Osteocyte (in vitro differentiated cells): Measurements from ENCODE around the gene RNASE7. TPM values are rescaled to one million over a fixed set of nuclear protein-coding genes. Genes with fewer than 3 reads are reported as not detected.
"Not testable (repeated sequence)": the region's sequence is repeated elsewhere in the genome, so short reads cannot be mapped to it uniquely, and the experiment has no call there.

Experiments
- DNase-seq: peaks from one replicate; pipeline ENCODE4 v3.0.0; 2021; ENCODE audit warnings: mixed read lengths; ENCODE audit not compliant: unreplicated experiment; ENCODE audit errors: extremely low spot score
- H3K27ac Mint-ChIP-seq: one replicate; pipeline ENCODE4 v1.8.0; 2021; ENCODE audit warnings: mild to moderate bottlenecking, mixed read lengths; ENCODE audit not compliant: unreplicated experiment
- H3K27me3 Mint-ChIP-seq: one replicate; pipeline ENCODE4 v1.8.0; 2021; ENCODE audit warnings: mixed read lengths; ENCODE audit not compliant: unreplicated experiment
- H3K36me3 Mint-ChIP-seq: one replicate; pipeline ENCODE4 v1.8.0; 2021; ENCODE audit warnings: mixed read lengths; ENCODE audit not compliant: unreplicated experiment
- H3K4me1 Mint-ChIP-seq: one replicate; pipeline ENCODE4 v1.8.0; 2021; ENCODE audit warnings: mixed read lengths; ENCODE audit not compliant: unreplicated experiment
- H3K4me3 Mint-ChIP-seq: one replicate; pipeline ENCODE4 v1.8.0; 2021; ENCODE audit warnings: mild to moderate bottlenecking, moderate library complexity, mixed read lengths; ENCODE audit not compliant: unreplicated experiment
- H3K9me3 Mint-ChIP-seq: one replicate; pipeline ENCODE4 v1.8.0; 2021; ENCODE audit warnings: mixed read lengths; ENCODE audit not compliant: unreplicated experiment
- total RNA-seq: library from RNA; stranded (reverse); gene quantifications from 2 replicates; pipeline ENCODE4 v1.2.1, GENCODE V29; 2021
- TF ChIP-seq, protein P1 (sequence below): fragments of 200-600 bp; sonication (generic); IDR thresholded peaks from 2 replicates; pipeline ENCODE4 v1.5.0; 2021; ENCODE audit warnings: antibody characterized with exemption, mild to moderate bottlenecking, moderate library complexity

The RNASE7 gene
- total RNA-seq, 1 donor from 2014 or later, result not detected

DNA sequence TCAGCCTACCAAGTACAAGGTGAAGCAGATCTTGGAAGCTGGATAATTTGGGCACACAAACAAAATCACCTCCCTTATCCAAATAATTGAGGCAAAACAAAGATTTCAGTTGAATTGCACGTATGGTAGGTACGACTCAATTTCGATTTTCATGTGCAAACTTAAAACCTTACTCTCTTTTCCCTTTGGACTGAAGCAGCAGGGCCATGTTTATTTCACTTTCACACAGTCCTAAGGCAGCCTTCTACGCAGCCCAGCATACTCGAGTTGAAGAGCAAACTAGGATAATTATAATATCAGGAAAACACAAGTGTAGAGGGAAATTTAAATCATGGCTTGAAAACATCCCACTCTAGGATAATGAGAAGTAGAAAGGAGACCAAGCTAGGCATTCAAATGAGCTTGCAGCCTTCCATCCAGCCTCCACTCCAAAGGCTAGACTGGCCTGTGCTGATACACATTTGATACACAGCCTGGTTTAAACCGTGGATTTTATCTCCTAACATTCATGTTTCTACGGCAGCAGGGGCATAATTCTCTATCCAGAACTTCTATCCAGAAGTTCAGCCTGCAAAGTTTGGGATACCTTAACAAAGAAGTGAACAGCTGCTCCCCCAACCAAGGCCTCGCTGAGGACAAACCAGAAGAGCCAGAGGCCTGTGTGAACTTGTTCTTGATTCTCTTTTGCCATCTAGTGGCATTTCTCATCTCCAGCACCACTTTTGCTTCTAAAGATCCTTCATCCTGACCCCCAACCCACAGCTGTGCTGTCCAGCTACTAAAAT lies 2.4 kb upstream of the RNASE7 start:
- Mint-ChIP-seq H3K27ac (no peak overlapping the region), H3K4me1 (peaks cover 38% of the 10 kb centered on the region), H3K9me3 (no peaks in the 10 kb centered on the region), H3K27me3 (peaks cover 31% of the 10 kb centered on the region), H3K4me3 (no peak overlapping the region), H3K36me3 (no peaks in the 10 kb centered on the region)
- no peak for DNase-seq
- TF ChIP-seq, protein P1, sequence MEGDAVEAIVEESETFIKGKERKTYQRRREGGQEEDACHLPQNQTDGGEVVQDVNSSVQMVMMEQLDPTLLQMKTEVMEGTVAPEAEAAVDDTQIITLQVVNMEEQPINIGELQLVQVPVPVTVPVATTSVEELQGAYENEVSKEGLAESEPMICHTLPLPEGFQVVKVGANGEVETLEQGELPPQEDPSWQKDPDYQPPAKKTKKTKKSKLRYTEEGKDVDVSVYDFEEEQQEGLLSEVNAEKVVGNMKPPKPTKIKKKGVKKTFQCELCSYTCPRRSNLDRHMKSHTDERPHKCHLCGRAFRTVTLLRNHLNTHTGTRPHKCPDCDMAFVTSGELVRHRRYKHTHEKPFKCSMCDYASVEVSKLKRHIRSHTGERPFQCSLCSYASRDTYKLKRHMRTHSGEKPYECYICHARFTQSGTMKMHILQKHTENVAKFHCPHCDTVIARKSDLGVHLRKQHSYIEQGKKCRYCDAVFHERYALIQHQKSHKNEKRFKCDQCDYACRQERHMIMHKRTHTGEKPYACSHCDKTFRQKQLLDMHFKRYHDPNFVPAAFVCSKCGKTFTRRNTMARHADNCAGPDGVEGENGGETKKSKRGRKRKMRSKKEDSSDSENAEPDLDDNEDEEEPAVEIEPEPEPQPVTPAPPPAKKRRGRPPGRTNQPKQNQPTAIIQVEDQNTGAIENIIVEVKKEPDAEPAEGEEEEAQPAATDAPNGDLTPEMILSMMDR, result peak; percentile 76

DNA sequence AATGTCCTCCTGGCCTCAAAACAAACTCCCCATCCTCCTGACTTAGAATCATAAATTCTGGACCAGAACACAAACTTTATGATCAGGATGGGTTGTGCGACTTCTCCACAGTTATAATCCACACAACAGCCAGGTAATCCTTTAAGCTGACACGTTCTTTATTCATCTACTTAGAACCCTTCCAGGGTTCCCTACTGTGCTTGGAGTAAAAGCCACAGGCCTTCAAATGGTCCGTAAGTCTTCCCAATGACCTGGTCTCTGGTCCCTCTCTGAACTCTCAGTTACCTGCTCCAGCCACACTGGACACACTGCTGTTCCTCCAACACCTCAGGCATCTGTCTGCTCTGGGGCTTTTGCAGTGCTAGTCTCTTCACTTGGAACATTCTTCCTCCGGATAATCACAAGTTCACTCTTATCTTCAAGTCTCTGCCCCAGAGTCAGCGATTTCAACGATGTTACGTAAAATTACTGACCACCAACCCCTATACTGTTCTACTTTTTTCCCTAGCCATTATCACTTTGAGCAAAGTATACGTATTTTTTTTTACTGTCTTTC lies 1.7 kb upstream of the RNASE7 start:
- TF ChIP-seq, protein P1, result no peak
- no peak for DNase-seq
- peaks cover 38% of the 10 kb centered on the region for H3K4me1 Mint-ChIP-seq
- H3K4me3 Mint-ChIP-seq, result no peak overlapping the region
- H3K9me3 Mint-ChIP-seq, result no peaks in the 10 kb centered on the region
- no peak overlapping the region for H3K27ac Mint-ChIP-seq
- H3K36me3 Mint-ChIP-seq, result no peaks in the 10 kb centered on the region
- peaks cover 33% of the 10 kb centered on the region for H3K27me3 Mint-ChIP-seq

DNA sequence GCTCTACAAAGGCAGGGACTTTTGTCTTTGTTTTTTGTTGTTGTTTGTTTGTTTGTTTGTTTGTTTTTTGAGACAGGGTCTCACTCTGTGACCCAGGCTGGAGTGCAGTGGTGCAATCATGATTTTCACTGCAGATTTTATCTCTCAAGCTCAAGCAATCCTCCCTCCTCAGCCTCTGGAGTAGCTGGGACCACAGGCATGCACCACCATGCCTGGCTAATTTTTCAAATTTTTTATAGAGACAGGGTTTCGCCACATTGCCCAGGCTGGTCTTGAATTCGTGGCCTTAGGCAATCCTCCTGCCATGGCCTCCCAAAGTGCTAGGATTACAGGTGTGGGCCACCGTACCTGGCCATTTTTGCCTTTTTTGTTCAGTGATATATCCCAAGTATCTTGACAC lies 1.2 kb upstream of the RNASE7 start:
- H3K4me3 Mint-ChIP-seq, H3K9me3 Mint-ChIP-seq, H3K36me3 Mint-ChIP-seq, DNase-seq, H3K27ac Mint-ChIP-seq: not testable (repeated sequence)
- Mint-ChIP-seq H3K4me1 (peaks cover 38% of the 10 kb centered on the region), H3K27me3 (peaks cover 33% of the 10 kb centered on the region)

DNA sequence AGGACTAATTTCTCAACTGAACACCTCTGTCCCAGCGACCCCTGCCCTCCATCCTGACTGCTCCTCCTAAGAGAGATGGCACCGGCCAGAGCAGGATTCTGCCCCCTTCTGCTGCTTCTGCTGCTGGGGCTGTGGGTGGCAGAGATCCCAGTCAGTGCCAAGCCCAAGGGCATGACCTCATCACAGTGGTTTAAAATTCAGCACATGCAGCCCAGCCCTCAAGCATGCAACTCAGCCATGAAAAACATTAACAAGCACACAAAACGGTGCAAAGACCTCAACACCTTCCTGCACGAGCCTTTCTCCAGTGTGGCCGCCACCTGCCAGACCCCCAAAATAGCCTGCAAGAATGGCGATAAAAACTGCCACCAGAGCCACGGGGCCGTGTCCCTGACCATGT lies 756 bp downstream of the RNASE7 start:
- Mint-ChIP-seq H3K4me1 (peaks cover 38% of the 10 kb centered on the region), H3K4me3 (no peak overlapping the region), H3K36me3 (no peaks in the 10 kb centered on the region), H3K9me3 (no peaks in the 10 kb centered on the region), H3K27ac (peak overlapping the region; percentile 55), H3K27me3 (peaks cover 22% of the 10 kb centered on the region)
- DNase-seq, result no peak
- TF ChIP-seq, protein P1, result no peak

DNA sequence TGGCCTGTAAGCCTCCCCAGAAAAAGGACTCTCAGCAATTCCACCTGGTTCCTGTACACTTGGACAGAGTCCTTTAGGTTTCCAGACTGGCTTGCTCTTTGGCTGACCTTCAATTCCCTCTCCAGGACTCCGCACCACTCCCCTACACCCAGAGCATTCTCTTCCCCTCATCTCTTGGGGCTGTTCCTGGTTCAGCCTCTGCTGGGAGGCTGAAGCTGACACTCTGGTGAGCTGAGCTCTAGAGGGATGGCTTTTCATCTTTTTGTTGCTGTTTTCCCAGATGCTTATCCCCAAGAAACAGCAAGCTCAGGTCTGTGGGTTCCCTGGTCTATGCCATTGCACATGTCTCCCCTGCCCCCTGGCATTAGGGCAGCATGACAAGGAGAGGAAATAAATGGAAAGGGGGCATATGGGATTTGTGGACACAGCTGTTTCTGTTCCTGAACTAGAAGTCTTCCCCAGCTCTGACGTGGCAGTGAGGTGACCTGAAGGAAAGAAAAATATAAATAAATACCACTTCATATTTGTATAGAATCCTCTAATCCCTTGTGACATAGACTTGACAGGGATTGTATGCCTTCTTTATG lies 1.3 kb downstream of the RNASE7 start:
- DNase-seq, result no peak
- TF ChIP-seq, protein P1, result no peak
- Mint-ChIP-seq H3K4me3 (no peak overlapping the region), H3K36me3 (no peaks in the 10 kb centered on the region), H3K27ac (peak overlapping the region; percentile 55), H3K9me3 (no peaks in the 10 kb centered on the region), H3K27me3 (peaks cover 17% of the 10 kb centered on the region), H3K4me1 (peaks cover 35% of the 10 kb centered on the region)
